Measurements from ENCODE around the gene TMEM205.
"Not testable (repeated sequence)": the region's sequence is repeated elsewhere in the genome, so short reads cannot be mapped to it uniquely, and the experiment has no call there.

The TMEM205 gene

DNA sequence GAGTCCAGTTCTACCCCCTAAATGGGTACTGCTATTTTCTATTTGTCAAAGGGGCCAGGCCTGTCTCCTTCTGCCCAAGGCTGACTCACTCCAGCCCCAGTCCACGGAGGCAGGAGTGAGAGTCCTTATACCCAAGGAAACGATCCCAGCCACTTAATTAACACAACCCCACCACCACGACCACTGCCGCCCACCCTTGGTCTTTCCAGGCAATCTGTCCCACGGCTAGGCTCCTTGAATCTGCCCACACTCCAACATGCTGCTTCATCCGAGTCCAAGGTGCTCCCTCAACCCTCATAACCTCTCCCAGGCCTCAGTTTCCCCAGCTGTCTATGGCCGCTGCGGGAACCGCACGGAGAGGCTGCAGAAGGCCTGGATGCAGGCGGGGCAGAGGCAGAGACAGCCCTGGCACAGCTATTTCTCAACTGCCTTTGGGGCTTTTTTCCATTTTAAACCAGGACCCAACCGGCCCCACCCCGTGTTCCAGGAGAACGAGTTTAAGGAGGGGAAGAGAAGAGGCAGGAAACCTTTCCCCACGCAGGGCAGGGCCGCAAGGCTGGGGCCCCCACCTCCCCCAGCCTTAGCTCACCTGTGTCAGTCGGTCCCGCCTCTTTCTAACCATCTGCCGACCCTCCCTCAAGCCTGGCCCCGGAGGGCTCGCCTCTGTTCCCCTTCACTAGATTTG is 7.4 kb downstream of the TMEM205 start:
- DNase-seq: no peak

- no peak for DNase-seq
Measured at GRCh38 chr19:11338121-11338520, 7.9 kb downstream of the TMEM205 start.

DNA sequence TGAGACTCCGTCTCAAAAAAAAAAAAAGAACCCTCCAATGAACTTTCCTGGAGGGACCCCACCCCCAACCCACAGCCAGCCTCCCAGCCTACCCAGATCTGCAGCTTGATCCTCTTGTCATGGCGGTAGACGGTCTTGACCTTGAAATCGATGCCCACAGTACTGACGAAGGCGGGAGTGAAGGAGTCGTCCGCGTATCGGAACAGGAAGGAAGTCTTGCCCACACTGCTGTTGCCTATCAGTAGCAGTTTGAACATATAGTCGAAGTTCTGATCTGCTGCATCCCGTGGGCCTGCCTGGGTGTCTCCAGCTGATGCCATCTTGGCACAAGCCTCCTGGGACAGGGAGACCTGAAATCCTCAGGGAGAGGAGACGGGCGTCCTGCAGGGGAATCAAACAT is 9.0 kb downstream of the TMEM205 start:
- no peak for DNase-seq

GRCh38 chr19:11335449-11336146 is 10.5 kb downstream of the TMEM205 start:
- no peak for DNase-seq

GRCh38 chr19:11333838-11334237 is 12.2 kb downstream of the TMEM205 start:
- not testable (repeated sequence) for DNase-seq

DNA sequence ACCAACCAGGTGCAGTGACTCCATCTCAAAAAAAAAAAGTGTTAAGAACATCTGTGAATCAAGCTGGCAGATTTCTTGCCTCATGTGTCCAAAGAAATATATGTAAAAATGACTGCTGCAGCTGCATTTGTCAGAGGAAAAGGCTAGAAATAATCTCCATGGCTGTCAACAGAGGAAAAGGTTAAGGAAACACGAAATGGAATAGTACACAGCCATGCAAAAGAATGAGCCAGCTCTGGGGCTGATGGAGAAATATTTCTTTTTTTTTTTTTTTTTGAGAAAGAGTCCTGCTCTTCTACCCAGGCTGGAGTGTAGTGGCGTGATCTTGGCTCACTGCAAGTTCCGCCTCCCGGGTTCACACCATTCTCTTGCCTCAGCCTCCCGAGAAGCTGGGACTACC is 13.2 kb downstream of the TMEM205 start:
- no peak for DNase-seq

GRCh38 chr19:11331502-11331901 is 14.6 kb downstream of the TMEM205 start:
- no peak for DNase-seq

DNA sequence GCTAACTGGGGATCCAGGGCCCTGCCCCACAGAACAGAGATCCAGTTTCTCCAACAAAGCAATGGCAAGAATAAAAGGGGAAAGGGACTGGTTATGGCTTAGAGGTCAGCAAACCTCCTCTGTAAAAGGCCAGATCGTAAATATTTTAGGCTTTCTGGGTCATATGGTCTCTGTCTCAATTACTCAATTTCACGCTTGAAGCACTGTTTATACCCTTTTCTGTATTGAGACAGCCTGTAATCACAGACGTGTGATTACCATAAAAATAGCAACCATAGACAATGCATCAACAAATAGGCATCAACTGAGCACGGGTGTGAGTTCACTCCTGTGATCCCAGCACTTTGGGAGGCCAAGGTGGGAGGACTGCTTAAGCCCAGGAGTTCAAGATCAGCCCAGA is 15.9 kb downstream of the TMEM205 start:
- no peak for DNase-seq

DNA sequence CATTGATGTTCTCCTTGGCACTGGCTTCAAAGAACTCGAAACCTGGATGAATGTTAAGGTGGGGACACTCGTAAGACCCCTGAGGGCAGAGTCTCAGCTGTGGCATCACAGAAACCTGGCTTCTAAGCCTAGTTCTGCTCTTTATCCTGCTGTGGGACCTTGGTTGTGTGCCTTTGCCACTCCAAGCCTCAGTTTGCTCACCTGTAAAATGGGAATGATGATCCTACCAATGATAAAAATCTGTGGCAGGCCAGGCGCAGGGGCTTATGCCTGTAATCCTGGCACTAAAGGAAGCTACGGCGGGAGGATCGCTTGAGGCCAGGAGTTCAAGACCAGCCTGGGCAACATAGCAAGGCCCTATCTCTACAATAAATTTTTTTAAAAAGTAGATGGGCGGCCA is 20.5 kb downstream of the TMEM205 start:
- no peak for DNase-seq

- DNase-seq: no peak
Measured at GRCh38 chr19:11324748-11325389, 21.2 kb downstream of the TMEM205 start.

DNA sequence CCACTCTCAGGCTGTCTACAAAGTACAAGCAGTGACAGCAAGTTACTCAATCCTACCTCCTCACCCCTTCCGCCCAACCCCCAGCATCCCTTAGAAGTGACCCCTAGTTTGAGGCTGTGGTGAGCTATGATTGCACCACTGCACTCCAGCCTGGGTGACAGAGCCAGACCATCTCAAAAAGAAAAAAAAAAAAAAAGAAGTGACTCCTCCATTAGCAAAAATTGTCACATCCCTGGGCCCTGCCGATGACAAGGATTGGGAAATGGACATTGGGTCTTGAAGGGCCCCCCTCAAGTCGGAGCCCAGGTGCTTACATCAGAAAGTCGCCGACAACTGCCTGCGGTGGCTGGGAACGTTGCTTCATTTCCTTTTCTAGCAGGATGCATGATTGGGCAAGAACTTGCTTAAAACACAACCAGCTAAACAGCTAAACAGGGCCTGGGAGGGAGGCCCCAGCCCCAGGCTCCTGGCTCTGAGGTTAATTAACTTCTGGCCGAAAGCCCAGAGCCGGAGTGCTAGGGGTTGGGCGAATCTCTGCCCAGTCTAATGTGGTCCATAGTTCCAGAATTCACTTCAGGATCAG is 21.9 kb downstream of the TMEM205 start:
- peak; percentile 66 for DNase-seq

GRCh38 chr19:11323601-11324078 is 22.4 kb downstream of the TMEM205 start:
- no peak for DNase-seq

DNA sequence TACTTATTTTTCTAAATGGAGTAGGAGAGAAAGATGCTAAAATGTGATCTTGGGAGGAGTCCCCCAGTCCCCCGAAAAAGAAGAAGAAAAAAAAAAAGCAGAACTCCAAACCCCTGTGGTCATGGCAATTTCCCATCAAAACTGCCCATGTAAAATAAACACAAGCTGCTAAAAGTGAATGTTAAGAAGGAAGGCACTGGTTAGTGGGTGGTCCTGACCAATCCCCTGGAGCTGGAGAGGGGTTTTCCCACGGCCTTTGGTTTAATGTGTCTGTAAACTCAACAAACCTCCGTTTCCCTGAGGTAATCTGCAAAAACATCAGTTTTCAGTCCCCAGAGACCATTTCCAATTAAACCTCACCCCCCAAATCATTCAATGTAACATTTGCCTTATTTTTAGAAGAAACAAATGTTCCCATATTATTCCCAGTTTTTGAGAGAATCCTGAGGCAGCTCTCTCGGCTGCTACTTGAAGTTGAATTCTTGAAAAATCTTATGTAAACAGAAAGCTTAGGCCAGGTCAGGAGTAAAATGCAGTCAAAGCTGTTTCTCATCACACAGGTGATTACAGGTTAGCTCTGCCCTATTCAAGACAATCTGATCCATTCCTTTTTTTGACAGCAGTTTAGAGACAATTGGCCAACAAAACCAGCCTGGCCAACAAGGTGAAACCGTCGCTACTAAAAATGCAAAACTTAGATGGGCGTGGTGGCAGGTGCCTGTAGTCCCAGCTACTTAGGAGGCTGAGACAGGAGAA is 23.6 kb downstream of the TMEM205 start:
- no peak for DNase-seq

DNA sequence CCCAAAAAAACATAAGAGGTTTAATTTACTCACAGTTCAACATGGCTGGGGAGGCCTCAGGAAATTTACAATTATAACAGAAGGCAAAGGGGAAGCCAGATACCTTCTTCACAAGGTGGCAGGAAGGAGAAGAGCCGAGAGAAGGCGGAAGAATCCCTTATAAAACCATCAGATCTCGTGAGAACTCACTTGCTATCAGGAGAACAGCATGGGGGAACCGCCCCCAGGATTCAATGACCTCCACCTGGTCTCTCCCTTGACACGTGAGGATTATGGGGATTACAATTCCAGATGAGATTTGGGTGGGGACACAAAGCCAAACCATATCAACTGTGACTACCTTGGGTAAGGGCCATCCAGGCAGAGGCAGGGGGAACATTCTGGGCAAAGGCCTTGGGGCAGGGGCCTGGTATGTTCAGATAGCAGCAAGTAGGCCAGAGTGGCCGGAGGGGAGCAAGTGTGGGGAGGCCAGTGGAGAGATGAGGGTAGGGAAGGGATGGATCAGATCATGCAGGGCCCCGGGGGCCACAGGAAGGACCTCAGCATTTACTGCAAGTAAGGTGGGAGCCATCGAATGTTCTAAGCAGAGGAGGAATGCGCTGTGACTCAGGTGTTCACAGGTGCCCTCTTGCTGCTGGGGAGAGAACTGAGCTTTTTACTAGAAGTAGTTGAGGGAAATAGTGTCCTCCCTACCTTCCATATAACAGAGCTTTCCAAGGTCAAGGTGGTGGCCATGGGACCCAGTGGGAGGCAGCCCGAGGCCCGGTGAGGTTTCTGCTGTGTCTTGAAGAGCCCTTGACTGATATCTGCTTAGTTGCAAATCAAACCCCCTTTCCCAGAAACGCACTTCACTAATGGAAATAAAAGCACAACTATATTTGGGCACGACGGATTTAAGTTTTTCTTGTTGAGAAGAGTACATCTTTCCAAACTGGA is 24.6 kb downstream of the TMEM205 start:
- no peak for DNase-seq

GRCh38 chr19:11320278-11320995 is 25.6 kb downstream of the TMEM205 start:
- not testable (repeated sequence) for DNase-seq

DNA sequence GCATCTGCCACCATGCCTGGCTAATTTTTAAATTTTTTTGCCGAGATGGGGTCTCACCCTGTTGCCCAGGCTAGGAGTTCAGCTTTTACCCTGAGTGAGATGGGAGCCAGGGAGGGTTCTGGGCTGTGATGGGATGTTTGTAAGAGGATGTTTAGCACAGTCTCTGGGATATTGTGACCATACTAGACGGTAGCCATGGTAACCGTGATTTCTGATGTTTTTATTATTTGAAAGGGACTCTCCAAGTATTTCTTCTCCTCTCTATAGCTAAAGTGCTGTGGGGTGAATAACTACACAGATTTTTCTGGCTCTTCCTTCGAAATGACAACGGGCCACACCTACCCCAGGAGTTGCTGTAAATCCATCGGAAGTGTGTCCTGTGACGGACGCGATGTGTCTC is 39.7 kb downstream of the TMEM205 start:
- DNase-seq: no peak

GRCh38 chr19:11304936-11305335 is 41.1 kb downstream of the TMEM205 start:
- no peak for DNase-seq

DNA sequence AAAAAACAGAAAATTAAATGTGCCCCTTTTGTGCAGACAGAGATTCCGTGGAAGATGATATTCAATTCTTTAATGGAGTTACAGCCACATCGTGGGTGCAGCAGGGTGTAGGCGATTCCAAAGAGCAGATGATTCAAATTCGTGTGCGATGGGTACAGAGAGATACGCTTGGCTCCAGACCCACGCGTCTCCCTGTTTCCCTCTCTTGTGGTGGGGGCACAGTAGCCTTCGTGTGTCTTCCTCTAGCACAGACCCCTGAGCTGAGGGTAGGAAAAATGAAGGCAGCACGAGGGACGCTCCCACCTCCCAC is 45.3 kb downstream of the TMEM205 start:
- DNase-seq: no peak

DNA sequence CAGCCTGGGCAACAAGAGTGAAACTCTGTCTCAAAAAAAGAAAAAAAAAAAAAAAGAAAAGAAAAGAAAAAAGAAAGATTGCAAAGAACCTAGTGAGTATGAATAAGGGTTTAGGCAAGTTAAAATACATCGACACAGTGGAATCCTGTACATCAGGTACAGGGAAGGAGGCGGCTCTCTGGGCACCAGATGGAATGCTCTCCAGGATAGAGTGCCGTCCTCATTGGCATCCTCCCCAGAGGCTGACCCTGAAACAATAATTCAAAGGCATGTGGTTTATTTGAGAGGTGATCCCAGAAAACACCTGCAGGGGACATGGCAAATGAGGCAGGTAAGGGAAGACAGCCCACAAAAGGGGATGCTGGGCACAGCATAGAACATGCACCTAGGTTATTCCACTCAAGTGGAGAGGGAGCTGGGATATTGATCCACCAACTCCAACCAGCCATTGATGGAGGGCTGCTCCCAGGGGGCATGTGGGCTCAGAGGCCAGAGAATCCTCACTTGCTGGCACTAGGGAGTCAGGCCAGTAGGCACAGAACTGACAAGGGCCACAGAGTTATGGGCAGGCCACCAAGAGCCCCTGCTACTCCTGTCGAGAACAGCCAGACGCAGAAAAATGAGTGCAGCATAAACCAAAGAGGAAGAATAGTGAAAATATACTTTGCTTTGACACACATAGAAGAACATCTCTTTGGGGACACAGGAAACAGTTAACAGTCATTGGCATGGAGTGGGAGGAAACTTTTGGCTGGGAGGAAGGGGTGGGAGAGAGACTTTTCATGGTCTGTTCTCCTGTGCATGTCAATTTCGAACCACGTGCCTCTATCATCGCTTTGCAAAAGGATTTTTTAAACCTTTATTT is 45.9 kb downstream of the TMEM205 start:
- no peak for DNase-seq

- DNase-seq: no peak
Measured at GRCh38 chr19:11296264-11296663, 49.8 kb downstream of the TMEM205 start.
